ENCODE data around the gene LCOR. TPM values are rescaled to one million over a fixed set of nuclear protein-coding genes. Genes with fewer than 3 reads are reported as not detected.

Gene LCOR
- total and polyA plus RNA-seq, 2 of the 4 experiments (the other 2 are of a cell fraction): 3.7 to 36.9 TPM

DNA sequence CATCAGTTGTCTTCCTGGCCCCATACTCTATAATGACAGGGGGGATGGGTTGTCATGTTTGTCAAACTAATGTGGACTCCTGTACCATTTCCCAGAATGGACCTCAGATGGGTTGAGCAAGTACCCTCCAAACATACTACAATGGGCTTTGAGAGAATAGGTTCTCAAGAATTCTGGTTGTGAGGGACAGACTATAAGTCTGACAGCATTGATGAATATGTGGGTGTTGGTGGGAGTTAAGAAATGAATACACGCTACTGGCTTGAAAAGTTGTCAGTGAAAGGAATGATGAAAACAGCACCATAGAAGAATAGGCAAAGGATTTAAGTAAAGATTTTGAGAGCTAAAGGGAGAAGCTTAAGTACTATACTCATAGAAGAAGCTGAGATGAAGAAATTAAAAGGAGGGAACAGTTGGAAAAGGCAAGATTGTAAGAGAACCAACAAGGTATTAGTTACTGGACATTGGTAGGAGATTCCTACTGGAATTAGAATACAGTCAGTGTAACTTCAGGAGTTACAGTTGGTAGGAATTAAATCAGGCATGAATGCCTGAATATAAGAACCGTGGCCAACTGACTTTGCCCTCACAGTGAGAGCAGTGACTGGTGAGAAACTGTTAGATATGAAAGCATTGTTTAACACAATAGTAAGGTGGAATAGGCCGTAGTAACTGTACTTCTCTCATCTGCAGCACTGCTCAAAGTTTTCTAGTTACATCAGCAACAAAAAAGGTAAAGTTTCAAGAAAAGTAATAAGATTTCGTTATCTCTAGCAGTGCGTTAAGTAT is 86.3 kb downstream of the LCOR start:
- no TSS peak for BruUV-seq (replicated peaks)
- no peak for TF ChIP-seq USF2 (IDR thresholded peaks at IDR 0.05; ENCODE audit: low read depth, low read length)
- TF ChIP-seq CEBPB (IDR thresholded peaks at IDR 0.05; ENCODE audit: low read depth, low read length): no peak
- TF ChIP-seq, protein P1, sequence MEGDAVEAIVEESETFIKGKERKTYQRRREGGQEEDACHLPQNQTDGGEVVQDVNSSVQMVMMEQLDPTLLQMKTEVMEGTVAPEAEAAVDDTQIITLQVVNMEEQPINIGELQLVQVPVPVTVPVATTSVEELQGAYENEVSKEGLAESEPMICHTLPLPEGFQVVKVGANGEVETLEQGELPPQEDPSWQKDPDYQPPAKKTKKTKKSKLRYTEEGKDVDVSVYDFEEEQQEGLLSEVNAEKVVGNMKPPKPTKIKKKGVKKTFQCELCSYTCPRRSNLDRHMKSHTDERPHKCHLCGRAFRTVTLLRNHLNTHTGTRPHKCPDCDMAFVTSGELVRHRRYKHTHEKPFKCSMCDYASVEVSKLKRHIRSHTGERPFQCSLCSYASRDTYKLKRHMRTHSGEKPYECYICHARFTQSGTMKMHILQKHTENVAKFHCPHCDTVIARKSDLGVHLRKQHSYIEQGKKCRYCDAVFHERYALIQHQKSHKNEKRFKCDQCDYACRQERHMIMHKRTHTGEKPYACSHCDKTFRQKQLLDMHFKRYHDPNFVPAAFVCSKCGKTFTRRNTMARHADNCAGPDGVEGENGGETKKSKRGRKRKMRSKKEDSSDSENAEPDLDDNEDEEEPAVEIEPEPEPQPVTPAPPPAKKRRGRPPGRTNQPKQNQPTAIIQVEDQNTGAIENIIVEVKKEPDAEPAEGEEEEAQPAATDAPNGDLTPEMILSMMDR (conservative IDR thresholded peaks at IDR 0.05; ENCODE audit: low read depth, low read length): no peak
- no peak for TF ChIP-seq POLR2A (IDR thresholded peaks at IDR 0.05; ENCODE audit: low read depth, low read length)
- no peak for TF ChIP-seq FOS (IDR thresholded peaks at IDR 0.05; ENCODE audit: low read depth, low read length)
- no peak for TF ChIP-seq RCOR1 (IDR thresholded peaks at IDR 0.05; ENCODE audit: insufficient replicate concordance, low read length)
- no peak for TF ChIP-seq MXI1 (IDR thresholded peaks at IDR 0.05; ENCODE audit: borderline replicate concordance, low read depth, low read length)
- no peak for TF ChIP-seq MAZ (IDR thresholded peaks at IDR 0.05; ENCODE audit: borderline replicate concordance, low read depth, low read length)
- TF ChIP-seq MAFK (IDR thresholded peaks at IDR 0.05; ENCODE audit: low read depth, low read length): no peak
- no peak for TF ChIP-seq BHLHE40 (IDR thresholded peaks at IDR 0.05; ENCODE audit: low read depth, low read length)
- no peak for TF ChIP-seq CHD1 (IDR thresholded peaks at IDR 0.05; ENCODE audit: low read depth, low read length)
- no peak for TF ChIP-seq RFX5 (IDR thresholded peaks at IDR 0.05; ENCODE audit: low read depth, low read length)
- no peak for TF ChIP-seq NFE2L2 (IDR thresholded peaks at IDR 0.05; ENCODE audit: low read depth, low read length)
- TF ChIP-seq, protein P2, sequence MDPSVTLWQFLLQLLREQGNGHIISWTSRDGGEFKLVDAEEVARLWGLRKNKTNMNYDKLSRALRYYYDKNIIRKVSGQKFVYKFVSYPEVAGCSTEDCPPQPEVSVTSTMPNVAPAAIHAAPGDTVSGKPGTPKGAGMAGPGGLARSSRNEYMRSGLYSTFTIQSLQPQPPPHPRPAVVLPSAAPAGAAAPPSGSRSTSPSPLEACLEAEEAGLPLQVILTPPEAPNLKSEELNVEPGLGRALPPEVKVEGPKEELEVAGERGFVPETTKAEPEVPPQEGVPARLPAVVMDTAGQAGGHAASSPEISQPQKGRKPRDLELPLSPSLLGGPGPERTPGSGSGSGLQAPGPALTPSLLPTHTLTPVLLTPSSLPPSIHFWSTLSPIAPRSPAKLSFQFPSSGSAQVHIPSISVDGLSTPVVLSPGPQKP (IDR thresholded peaks at IDR 0.05; ENCODE audit: borderline replicate concordance, low read depth, low read length): no peak
- TF ChIP-seq SMC3 (IDR thresholded peaks at IDR 0.05; ENCODE audit: low read depth, low read length): no peak
- TF ChIP-seq RAD21 (IDR thresholded peaks at IDR 0.05; ENCODE audit: low read length): no peak
- H3K4me2 ChIP-seq (ENCODE audit: low read depth, low read length): no peak overlapping the region
- no peak overlapping the region for H3K4ac ChIP-seq (ENCODE audit: low read depth, low read length)
- H3K14ac ChIP-seq (replicated peaks; ENCODE audit: low read depth, low read length): no peak overlapping the region
- no peak overlapping the region for H3K27ac ChIP-seq (ENCODE audit: insufficient read depth, low read length)
- no peak overlapping the region for H2AK9ac ChIP-seq (replicated peaks; ENCODE audit: low read depth, low read length, poor library complexity)
- no peak overlapping the region for H2BK20ac ChIP-seq (ENCODE audit: low read depth, low read length)
- no peak overlapping the region for H3K56ac ChIP-seq (ENCODE audit: extremely low read depth, insufficient read depth, low read length)
- H4K8ac ChIP-seq (ENCODE audit: low read depth in 2 of 2, low read length in 2 of 2): no peak overlapping the region
- DNase-seq (no peak), ATAC-seq (ENCODE audit: low read depth) (no peak)
- WGBS, 2 experiments (ENCODE audit: extremely low coverage in 2 of 2, insufficient read length in 1 of 2): no CpG with 5 or more reads among the region's 5 CpGs
- no peaks in the 10 kb centered on the region for H3K27me3 ChIP-seq (ENCODE audit: control insufficient read depth, insufficient read depth, low read length)
- H2AFZ ChIP-seq (replicated peaks; ENCODE audit: low read length, poor library complexity): no peak overlapping the region
- no peak overlapping the region for H3K23ac ChIP-seq (ENCODE audit: low read depth, low read length)
- no peak overlapping the region for H3K9ac ChIP-seq (ENCODE audit: low read depth, low read length)
- H3K9me1 ChIP-seq (ENCODE audit: insufficient read depth, low read length): no peaks in the 10 kb centered on the region
- in situ Hi-C loops (cut with MboI; ENCODE audit: low sequenced_read_pairs): no loop called here
- no peaks in the 10 kb centered on the region for H3K9me3 ChIP-seq (ENCODE audit: control insufficient read depth, insufficient read depth, low read length)
- no peak overlapping the region for H3K18ac ChIP-seq (ENCODE audit: low read depth, low read length)
- no peak overlapping the region for H2AK5ac ChIP-seq (ENCODE audit: low read depth, low read length)
- intact Hi-C loops (cut with micrococcal nuclease): no loop called here
- no peak overlapping the region for H2BK5ac ChIP-seq (ENCODE audit: low read depth, low read length, poor library complexity, severe bottlenecking)
- H3K36me3 ChIP-seq (ENCODE audit: control insufficient read depth, insufficient read depth, low read length): peaks cover 6% of the 10 kb centered on the region
- no peak overlapping the region for H2BK15ac ChIP-seq (ENCODE audit: low read depth, low read length)
- H4K91ac ChIP-seq (ENCODE audit: insufficient read depth, low read depth, low read length): no peak overlapping the region
- no peaks in the 10 kb centered on the region for H4K20me1 ChIP-seq (ENCODE audit: insufficient read depth, low read length)
- dilution Hi-C loops (cut with HindIII; ENCODE audit: low sequenced_read_pairs, unreplicated experiment): no loop called here
- no peak overlapping the region for H2BK120ac ChIP-seq (ENCODE audit: low read depth, low read length)
- CTCF ChIA-PET: no interaction called here
- POLR2A ChIA-PET (ENCODE audit: unreplicated experiment): no interaction called here
- no peaks in the 10 kb centered on the region for H3K4me1 ChIP-seq (ENCODE audit: control insufficient read depth, insufficient read depth, low read length)
- peaks cover 35 to 48% of the 10 kb centered on the region in 2 experiments for H3K79me1 ChIP-seq (ENCODE audit: low read depth in 1 of 2, low read length in 2 of 2)
- H3K4me3 ChIP-seq (ENCODE audit: insufficient read depth, low read depth, low read length): no peak overlapping the region
- no peak overlapping the region for H4K5ac ChIP-seq (ENCODE audit: low read depth, low read length)

Measured in IMR-90 (cell line).